ENCODE results near the gene SLC30A3. TPM values are rescaled to one million over a fixed set of nuclear protein-coding genes. Genes with fewer than 3 reads are reported as not detected.
A peak's percentile ranks its signal among the peaks of the same experiment; 100 is the strongest.

The SLC30A3 gene
- total RNA-seq, 2 donors from 2014 or later, result 1.5 to 2.3 TPM

DNA sequence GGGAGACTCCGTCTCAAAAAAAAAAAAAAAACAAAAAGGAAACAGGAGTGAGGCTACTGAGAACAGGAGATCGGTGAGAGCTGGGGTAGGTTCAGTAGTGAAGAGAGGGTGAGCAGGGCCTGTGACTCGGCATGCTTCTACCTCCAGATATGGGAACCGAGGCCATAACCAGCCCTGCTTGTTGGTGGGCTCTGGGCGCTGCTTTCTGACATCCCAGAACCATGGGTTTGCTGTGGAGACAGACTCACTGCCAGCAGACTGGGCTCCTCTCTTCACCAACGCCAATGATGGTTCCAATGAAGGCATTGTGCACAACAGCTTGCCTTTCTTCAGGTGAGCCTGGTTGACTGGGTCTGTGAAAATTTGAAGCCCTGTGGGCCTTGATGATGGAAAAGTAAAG lies 39.4 kb downstream of the SLC30A3 start:
- ATAC-seq (replicated peaks in 1 of 2), result no peak

DNA sequence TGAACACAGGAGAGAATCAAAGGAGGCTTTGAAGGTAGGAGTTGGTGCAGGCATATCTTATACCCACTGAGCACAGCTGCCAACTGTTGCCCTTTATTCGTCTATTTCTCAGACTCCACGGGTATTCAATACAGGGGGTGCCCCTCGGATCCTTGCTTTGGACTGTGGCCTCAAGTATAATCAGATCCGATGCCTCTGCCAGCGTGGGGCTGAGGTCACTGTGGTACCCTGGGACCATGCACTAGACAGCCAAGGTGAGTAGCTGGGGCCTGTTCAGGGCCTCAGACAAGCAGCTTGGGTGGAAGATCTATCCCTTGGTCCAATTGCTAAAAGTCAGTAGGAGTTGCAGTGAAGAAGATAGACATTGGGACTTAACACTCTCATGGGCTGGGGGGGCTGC lies 40.4 kb downstream of the SLC30A3 start:
- H3K4me1 Mint-ChIP-seq (ENCODE audit: low read depth), result peaks cover 26% of the 10 kb centered on the region
- H3K4me3 Mint-ChIP-seq, result no peak overlapping the region
- peaks cover 18 to 51% of the 10 kb centered on the region in 2 donors for H3K36me3 Mint-ChIP-seq (ENCODE audit: insufficient read depth in 2 of 2)
- no peak for ATAC-seq (replicated peaks in 1 of 2)
- no peaks in the 10 kb centered on the region for H3K9me3 Mint-ChIP-seq
- H3K27ac Mint-ChIP-seq, result no peak overlapping the region
- DNase-seq, result no peak
- no peaks in the 10 kb centered on the region for H3K27me3 Mint-ChIP-seq (ENCODE audit: low read depth)

More for the DNA sequence above, 39.4 kb downstream of the SLC30A3 start:
- peaks cover 13 to 51% of the 10 kb centered on the region in 2 donors for H3K36me3 Mint-ChIP-seq (ENCODE audit: insufficient read depth in 2 of 2)
- no peaks in the 10 kb centered on the region for H3K27me3 Mint-ChIP-seq (ENCODE audit: low read depth)
- no peak for DNase-seq
- H3K9me3 Mint-ChIP-seq, result no peaks in the 10 kb centered on the region
- H3K27ac Mint-ChIP-seq, result no peak overlapping the region
- H3K4me1 Mint-ChIP-seq (ENCODE audit: low read depth), result peaks cover 15% of the 10 kb centered on the region
- no peak overlapping the region for H3K4me3 Mint-ChIP-seq

DNA sequence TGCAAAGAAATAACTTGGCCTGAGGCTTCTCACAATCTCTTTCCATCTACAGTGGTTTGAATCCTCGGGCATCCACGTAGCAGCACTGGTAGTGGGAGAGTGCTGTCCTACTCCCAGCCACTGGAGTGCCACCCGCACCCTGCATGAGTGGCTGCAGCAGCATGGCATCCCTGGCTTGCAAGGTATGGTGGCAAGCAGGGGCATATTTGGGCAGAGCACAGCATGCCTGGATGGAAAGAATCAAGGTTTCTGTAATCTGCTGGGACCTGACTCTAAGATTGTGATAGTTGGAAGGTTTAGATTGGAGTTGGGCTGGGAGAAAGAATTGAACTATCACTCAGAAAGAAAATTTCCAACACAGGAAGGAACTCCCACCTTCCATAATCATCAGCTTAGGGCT lies 41.7 kb downstream of the SLC30A3 start:
- Mint-ChIP-seq H3K27ac (peak overlapping the region; percentile 23), H3K36me3 (ENCODE audit: insufficient read depth in 2 of 2) (peaks cover 18 to 50% of the 10 kb centered on the region in 2 donors), H3K27me3 (ENCODE audit: low read depth) (no peaks in the 10 kb centered on the region), H3K4me3 (no peak overlapping the region), H3K9me3 (no peaks in the 10 kb centered on the region), H3K4me1 (ENCODE audit: low read depth) (peaks cover 38% of the 10 kb centered on the region)
- no peak for ATAC-seq (replicated peaks in 1 of 2)
- no peak for DNase-seq

GRCh38 chr2:27220091-27220490 lies 42.8 kb downstream of the SLC30A3 start:
- Mint-ChIP-seq H3K4me3 (no peak overlapping the region), H3K27me3 (ENCODE audit: low read depth) (no peaks in the 10 kb centered on the region), H3K36me3 (ENCODE audit: insufficient read depth in 2 of 2) (peaks cover 18 to 52% of the 10 kb centered on the region in 2 donors), H3K4me1 (ENCODE audit: low read depth) (peaks cover 41% of the 10 kb centered on the region), H3K9me3 (no peaks in the 10 kb centered on the region), H3K27ac (no peak overlapping the region)
- DNase-seq, result no peak
- ATAC-seq (replicated peaks in 1 of 2), result no peak

- DNase-seq (no peak), ATAC-seq (replicated peaks in 1 of 2) (no peak)
- H3K27me3 Mint-ChIP-seq (ENCODE audit: low read depth), result no peaks in the 10 kb centered on the region
- peaks cover 43% of the 10 kb centered on the region for H3K4me1 Mint-ChIP-seq (ENCODE audit: low read depth)
- H3K9me3 Mint-ChIP-seq, result no peaks in the 10 kb centered on the region
- H3K27ac Mint-ChIP-seq, result no peak overlapping the region
- peaks cover 14 to 46% of the 10 kb centered on the region in 2 donors for H3K36me3 Mint-ChIP-seq (ENCODE audit: insufficient read depth in 2 of 2)
- H3K4me3 Mint-ChIP-seq, result peak overlapping the region; percentile 95 to 99
Measured at GRCh38 chr2:27219091-27219490, 43.8 kb downstream of the SLC30A3 start.

DNA sequence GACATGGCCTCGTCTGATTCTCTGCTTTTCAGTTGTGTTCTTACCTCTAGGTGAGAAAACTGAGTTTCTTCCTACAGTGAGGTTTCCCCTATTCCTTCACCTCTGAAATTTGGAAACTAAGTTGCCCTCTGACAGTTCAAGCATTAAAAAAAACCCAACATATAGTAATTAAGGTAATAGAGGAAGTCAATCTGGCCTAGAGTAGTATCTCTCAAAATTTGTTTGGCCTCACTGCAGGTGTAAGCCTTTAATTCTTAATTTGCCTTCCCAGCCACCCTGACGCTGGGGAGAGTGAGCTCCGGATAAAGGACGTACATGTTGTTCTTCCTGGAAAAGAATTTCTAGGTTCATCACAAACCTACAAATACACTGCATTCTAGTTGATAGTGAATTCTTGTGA lies 44.2 kb downstream of the SLC30A3 start:
- Mint-ChIP-seq H3K4me1 (ENCODE audit: low read depth) (peaks cover 48% of the 10 kb centered on the region), H3K4me3 (peak overlapping the region; percentile 95 to 99), H3K9me3 (no peaks in the 10 kb centered on the region), H3K27ac (peak overlapping the region; percentile 61), H3K36me3 (ENCODE audit: insufficient read depth in 2 of 2) (peaks cover 14 to 46% of the 10 kb centered on the region in 2 donors), H3K27me3 (ENCODE audit: low read depth) (no peaks in the 10 kb centered on the region)
- ATAC-seq (replicated peaks in 1 of 2) (no peak), DNase-seq (no peak)

DNA sequence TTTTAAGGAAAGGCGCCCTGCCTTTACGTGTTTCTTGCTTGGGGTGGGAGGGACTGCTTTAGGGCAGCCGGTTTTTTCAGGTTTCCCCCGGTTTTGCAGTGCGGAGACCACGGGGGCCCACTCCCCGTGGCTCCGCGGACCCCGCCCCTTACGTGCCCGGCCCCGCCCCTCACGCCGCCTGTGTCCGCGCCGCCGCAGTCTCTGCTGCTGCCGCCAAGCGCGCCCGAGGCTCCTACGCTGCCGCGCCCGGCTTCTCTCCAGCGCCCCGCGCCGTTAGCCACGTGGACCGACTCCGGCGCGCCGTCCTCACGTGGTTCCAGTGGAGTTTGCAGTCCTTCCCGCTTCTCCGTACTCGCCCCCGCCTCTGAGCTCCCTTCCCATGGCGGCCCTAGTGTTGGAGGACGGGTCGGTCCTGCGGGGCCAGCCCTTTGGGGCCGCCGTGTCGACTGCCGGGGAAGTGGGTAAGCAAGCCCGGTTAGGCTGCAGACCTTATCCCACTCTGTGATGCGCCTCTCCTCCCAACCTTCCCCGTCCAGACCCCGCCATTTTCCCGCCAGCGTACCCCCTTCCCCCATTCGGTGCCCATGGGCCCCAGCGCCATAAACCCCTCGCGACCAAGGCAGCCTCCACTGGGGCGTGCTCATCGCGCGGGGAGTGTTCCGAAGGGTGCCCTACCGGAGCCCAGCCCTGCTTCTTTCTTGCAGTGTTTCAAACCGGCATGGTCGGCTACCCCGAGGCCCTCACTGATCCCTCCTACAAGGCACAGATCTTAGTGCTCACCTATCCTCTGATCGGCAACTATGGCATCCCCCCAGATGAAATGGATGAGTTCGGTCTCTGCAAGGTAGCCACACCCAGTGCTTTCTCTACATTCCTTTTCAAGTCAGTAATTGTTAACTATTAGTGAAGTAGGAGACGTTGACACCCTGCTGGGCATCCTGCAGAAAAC lies 45.4 kb downstream of the SLC30A3 start, which contains the start of gene CAD:
TSS of gene CAD (plus strand) at position 197 of the 949 bp plus-strand sequence. CDS start at position 380, 183 bp downstream.
- peaks cover 55% of the 10 kb centered on the region for H3K4me1 Mint-ChIP-seq (ENCODE audit: low read depth)
- H3K36me3 Mint-ChIP-seq (ENCODE audit: insufficient read depth in 2 of 2), result peaks cover 17 to 43% of the 10 kb centered on the region in 2 donors
- peak within 1 kb of the TSS; percentile 90 for H3K27ac Mint-ChIP-seq
- no peaks in the 10 kb centered on the region for H3K9me3 Mint-ChIP-seq
- ATAC-seq (replicated peaks in 1 of 2) (peak; percentile 90 to 92), DNase-seq (peak; percentile 90)
- H3K27me3 Mint-ChIP-seq (ENCODE audit: low read depth), result no peaks in the 10 kb centered on the region
- peak within 1 kb of the TSS; percentile 95 to 99 for H3K4me3 Mint-ChIP-seq

- Mint-ChIP-seq H3K4me1 (ENCODE audit: low read depth) (peaks cover 55% of the 10 kb centered on the region), H3K36me3 (ENCODE audit: insufficient read depth in 2 of 2) (peaks cover 16 to 37% of the 10 kb centered on the region in 2 donors)
- no peak for DNase-seq
Measured at GRCh38 chr2:27216416-27217137, 46.3 kb downstream of the SLC30A3 start.

GRCh38 chr2:27214941-27215340 lies 47.9 kb downstream of the SLC30A3 start:
- ATAC-seq (replicated peaks in 1 of 2), result no peak
- no peak for DNase-seq
- H3K36me3 Mint-ChIP-seq (ENCODE audit: insufficient read depth in 2 of 2), result peaks cover 10 to 27% of the 10 kb centered on the region in 2 donors
- H3K27me3 Mint-ChIP-seq (ENCODE audit: low read depth), result no peaks in the 10 kb centered on the region
- peaks cover 54% of the 10 kb centered on the region for H3K4me1 Mint-ChIP-seq (ENCODE audit: low read depth)
- no peaks in the 10 kb centered on the region for H3K9me3 Mint-ChIP-seq
- no peak overlapping the region for H3K4me3 Mint-ChIP-seq
- no peak overlapping the region for H3K27ac Mint-ChIP-seq

More at GRCh38 chr2:27216416-27217137, 46.3 kb downstream of the SLC30A3 start:
- Mint-ChIP-seq H3K4me3 (peak overlapping the region; percentile 95 to 99), H3K27me3 (ENCODE audit: low read depth) (no peaks in the 10 kb centered on the region), H3K27ac (peak overlapping the region; percentile 86), H3K9me3 (no peaks in the 10 kb centered on the region)
- no peak for ATAC-seq (replicated peaks in 1 of 2)

- Mint-ChIP-seq H3K36me3 (ENCODE audit: insufficient read depth in 2 of 2) (peaks cover 7 to 17% of the 10 kb centered on the region in 2 donors), H3K9me3 (no peaks in the 10 kb centered on the region), H3K27me3 (ENCODE audit: low read depth) (no peaks in the 10 kb centered on the region), H3K27ac (peak overlapping the region; percentile 100), H3K4me1 (ENCODE audit: low read depth) (peaks cover 47% of the 10 kb centered on the region), H3K4me3 (peak overlapping the region; percentile 99 to 100)
- peak; percentile 29 to 31 for ATAC-seq (replicated peaks in 1 of 2)
- peak; percentile 45 to 51 for DNase-seq
Measured at GRCh38 chr2:27212626-27213471, 50.0 kb downstream of the SLC30A3 start.

DNA sequence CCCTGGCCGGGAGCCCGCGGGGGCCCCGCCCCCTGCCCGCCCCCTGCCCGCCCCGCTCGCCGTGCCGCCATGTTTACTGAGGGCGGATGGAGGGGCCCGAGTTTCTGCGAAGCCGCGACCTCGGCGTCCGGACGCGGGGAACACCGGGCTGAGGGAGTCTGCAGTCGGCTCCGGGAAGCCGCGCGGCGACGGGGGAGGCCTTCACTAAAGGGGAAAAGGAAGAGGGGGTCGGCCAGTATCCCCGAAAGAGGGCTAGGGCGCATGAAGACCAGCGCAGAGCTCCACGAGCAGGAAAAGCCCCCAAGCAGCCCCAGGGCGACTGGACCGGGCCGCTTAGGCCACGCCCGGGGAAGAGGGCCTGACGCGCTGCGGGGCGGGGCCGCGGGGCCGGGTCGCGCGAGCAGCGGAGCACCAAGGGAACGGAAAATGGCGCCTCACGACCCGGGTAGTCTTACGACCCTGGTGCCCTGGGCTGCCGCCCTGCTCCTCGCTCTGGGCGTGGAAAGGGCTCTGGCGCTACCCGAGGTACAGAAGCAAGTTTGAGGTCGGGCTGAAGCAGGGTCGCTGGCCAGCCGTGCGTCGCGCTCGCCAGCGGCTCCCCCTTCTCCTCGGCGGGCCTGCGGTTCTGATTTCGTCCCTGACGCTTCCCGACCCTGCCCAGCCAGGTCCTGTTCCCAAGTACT lies 50.8 kb downstream of the SLC30A3 start, which contains the start of the genes ATRAID and SLC5A6:
TSS of gene ATRAID (plus strand) at position 99 of the 683 bp plus-strand sequence. CDS start at position 427, 328 bp downstream.
TSS of gene SLC5A6 (minus strand) at position 326 of the 683 bp plus-strand sequence. CDS start 4,618 bp downstream, outside the sequence.
- Mint-ChIP-seq H3K9me3 (no peaks in the 10 kb centered on the region), H3K4me1 (ENCODE audit: low read depth) (peaks cover 41% of the 10 kb centered on the region), H3K4me3 (peak within 1 kb of the TSS; percentile 99 to 100), H3K27ac (peak within 1 kb of the TSS; percentile 100), H3K27me3 (ENCODE audit: low read depth) (no peaks in the 10 kb centered on the region), H3K36me3 (ENCODE audit: insufficient read depth in 2 of 2) (peaks cover 6 to 18% of the 10 kb centered on the region in 2 donors)
- ATAC-seq (replicated peaks in 1 of 2) (peak; percentile 91 to 92), DNase-seq (peak; percentile 92 to 94)
